ENCODE measurements around the gene ARID1B. TPM values are rescaled to one million over a fixed set of nuclear protein-coding genes. Genes with fewer than 3 reads are reported as not detected.

The ARID1B gene
- total RNA-seq, 1 donor = 55.0 TPM

DNA sequence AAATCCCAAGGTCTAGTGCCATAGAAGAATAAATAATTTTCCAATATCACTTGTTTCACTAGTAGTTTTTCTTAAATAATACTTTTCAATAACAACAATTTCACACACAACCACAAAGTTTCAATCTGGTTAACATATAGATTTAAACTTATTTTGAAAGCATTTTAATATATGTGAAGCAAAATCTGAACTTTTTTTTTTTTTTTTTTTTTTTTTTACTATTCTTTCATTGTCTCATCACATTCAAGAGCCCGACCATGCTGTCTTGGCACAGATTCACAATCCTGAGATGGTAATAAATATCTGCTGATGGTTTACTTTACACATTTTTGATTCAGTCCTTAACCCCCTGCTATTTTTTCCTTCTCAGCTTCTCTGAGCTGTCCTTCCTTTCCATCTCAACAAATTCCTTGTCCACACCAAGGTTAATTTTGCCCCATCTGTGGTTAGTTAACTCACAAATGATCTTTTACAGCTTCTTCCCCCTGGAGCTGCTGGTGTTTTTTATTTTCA is 283.3 kb downstream of the ARID1B start:
- TF ChIP-seq, protein P1, sequence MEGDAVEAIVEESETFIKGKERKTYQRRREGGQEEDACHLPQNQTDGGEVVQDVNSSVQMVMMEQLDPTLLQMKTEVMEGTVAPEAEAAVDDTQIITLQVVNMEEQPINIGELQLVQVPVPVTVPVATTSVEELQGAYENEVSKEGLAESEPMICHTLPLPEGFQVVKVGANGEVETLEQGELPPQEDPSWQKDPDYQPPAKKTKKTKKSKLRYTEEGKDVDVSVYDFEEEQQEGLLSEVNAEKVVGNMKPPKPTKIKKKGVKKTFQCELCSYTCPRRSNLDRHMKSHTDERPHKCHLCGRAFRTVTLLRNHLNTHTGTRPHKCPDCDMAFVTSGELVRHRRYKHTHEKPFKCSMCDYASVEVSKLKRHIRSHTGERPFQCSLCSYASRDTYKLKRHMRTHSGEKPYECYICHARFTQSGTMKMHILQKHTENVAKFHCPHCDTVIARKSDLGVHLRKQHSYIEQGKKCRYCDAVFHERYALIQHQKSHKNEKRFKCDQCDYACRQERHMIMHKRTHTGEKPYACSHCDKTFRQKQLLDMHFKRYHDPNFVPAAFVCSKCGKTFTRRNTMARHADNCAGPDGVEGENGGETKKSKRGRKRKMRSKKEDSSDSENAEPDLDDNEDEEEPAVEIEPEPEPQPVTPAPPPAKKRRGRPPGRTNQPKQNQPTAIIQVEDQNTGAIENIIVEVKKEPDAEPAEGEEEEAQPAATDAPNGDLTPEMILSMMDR (IDR thresholded peaks at IDR 0.05; ENCODE audit: extremely low read depth, low read depth, low read length) = no peak
- Histone ChIP-seq H3K9me3 (ENCODE audit: low read depth, low read length) (peaks cover 3% of the 10 kb centered on the region), H3K4me1 (ENCODE audit: insufficient read depth, low read length) (no peaks in the 10 kb centered on the region), H3K27me3 (ENCODE audit: insufficient read depth, low read length) (no peaks in the 10 kb centered on the region), H3K79me2 (ENCODE audit: insufficient read depth, low read length) (peaks cover 31% of the 10 kb centered on the region), H3K4me2 (ENCODE audit: insufficient read depth, low read length) (no peak overlapping the region), H4K20me1 (ENCODE audit: insufficient read depth, low read length) (no peaks in the 10 kb centered on the region), H2AFZ (ENCODE audit: low read length) (no peak overlapping the region), H3K27ac (ENCODE audit: low read depth, low read length) (no peak overlapping the region), H3K4me3 (ENCODE audit: insufficient read depth, low read length) (no peak overlapping the region), H3K36me3 (ENCODE audit: insufficient read depth, low read length) (no peaks in the 10 kb centered on the region)
- peak; percentile 26 for DNase-seq (ENCODE audit: insufficient read length, low spot score, missing footprints)

DNA sequence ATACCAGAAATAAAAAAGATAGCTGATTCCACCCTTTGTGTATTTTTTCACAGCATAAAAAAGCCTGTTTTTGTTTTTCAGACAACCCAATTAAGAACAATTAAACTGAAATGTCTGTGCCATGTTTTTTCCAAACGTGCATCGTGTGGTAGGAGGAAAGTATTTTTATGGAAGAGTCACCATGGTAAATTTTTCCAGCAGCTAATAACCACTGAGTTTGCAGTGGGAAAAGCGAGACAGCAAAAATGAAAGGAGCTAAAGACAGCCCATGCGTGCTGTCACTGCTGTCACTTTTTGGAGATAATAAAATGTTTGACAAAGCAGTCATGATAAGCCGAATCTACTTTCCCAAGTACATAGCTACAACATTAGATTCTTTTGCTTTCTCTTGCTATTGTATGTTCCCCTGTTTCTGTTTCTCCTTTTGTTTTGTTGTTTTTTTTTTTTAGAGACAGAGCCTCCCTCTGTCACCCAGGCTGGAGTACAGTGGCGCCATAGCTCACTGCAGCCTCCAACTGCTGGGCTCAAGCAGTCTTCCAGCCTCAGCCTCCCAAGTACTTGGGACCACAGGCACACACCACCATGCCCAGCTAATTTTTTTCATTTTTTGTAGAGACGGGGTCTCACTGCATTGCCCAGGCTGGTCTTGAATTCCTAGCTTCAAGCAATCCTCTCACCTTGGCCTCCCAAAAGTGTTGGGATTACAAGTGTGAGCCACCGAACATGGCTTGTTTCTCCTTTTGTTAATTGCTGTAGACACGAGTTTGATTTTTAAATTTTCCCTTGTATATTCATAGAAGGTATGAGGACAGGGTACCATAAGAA is 284.8 kb downstream of the ARID1B start:
- H3K9me3 ChIP-seq (ENCODE audit: low read depth, low read length) = no peaks in the 10 kb centered on the region

GRCh38 chr6:157063176-157063905 is 286.2 kb downstream of the ARID1B start:
- peaks cover 7% of the 10 kb centered on the region for H3K4me1 ChIP-seq (ENCODE audit: insufficient read depth, low read length)
- H3K9me3 ChIP-seq (ENCODE audit: low read depth, low read length) = no peaks in the 10 kb centered on the region
- H2AFZ ChIP-seq (ENCODE audit: low read length) = no peak overlapping the region
- no peaks in the 10 kb centered on the region for H3K36me3 ChIP-seq (ENCODE audit: insufficient read depth, low read length)
- no peak for DNase-seq (ENCODE audit: insufficient read length, low spot score, missing footprints)
- H3K79me2 ChIP-seq (ENCODE audit: insufficient read depth, low read length) = peaks cover 38% of the 10 kb centered on the region
- TF ChIP-seq, protein P1 (IDR thresholded peaks at IDR 0.05; ENCODE audit: extremely low read depth, low read depth, low read length) = no peak
- no peak overlapping the region for H3K27ac ChIP-seq (ENCODE audit: low read depth, low read length)
- H3K27me3 ChIP-seq (ENCODE audit: insufficient read depth, low read length) = no peaks in the 10 kb centered on the region
- H3K4me3 ChIP-seq (ENCODE audit: insufficient read depth, low read length) = no peak overlapping the region
- no peaks in the 10 kb centered on the region for H4K20me1 ChIP-seq (ENCODE audit: insufficient read depth, low read length)
- H3K4me2 ChIP-seq (ENCODE audit: insufficient read depth, low read length) = no peak overlapping the region

More for the DNA sequence above, 284.8 kb downstream of the ARID1B start:
- Histone ChIP-seq H2AFZ (ENCODE audit: low read length) (no peak overlapping the region), H3K36me3 (ENCODE audit: insufficient read depth, low read length) (no peaks in the 10 kb centered on the region), H3K4me3 (ENCODE audit: insufficient read depth, low read length) (no peak overlapping the region), H3K79me2 (ENCODE audit: insufficient read depth, low read length) (peaks cover 32% of the 10 kb centered on the region), H3K4me2 (ENCODE audit: insufficient read depth, low read length) (no peak overlapping the region), H3K4me1 (ENCODE audit: insufficient read depth, low read length) (peaks cover 3% of the 10 kb centered on the region), H3K27ac (ENCODE audit: low read depth, low read length) (no peak overlapping the region), H3K27me3 (ENCODE audit: insufficient read depth, low read length) (no peaks in the 10 kb centered on the region), H4K20me1 (ENCODE audit: insufficient read depth, low read length) (no peaks in the 10 kb centered on the region)
- DNase-seq (ENCODE audit: insufficient read length, low spot score, missing footprints) = no peak
- TF ChIP-seq, protein P1 (IDR thresholded peaks at IDR 0.05; ENCODE audit: extremely low read depth, low read depth, low read length) = no peak

DNA sequence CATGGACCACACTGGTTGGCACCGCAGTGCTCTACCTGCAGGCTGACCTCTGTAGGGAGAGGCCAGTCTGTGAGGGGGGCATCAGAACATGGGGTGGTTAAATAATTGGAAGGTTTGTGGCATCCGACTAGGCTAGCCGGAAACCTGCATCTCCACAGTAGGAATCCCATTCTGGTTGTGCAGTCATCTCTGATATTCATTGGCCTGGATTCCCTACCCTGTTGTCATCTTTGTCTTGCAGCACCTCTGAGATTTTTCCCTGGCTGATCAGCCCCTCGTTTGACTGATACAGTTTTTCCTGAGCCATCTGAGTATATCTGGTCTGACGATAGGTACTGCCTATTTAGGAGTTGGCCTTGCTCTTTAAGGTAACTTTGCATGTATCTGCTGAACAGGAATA is 286.7 kb downstream of the ARID1B start:
- Histone ChIP-seq H3K9me3 (ENCODE audit: low read depth, low read length) (no peaks in the 10 kb centered on the region), H3K4me3 (ENCODE audit: insufficient read depth, low read length) (no peak overlapping the region), H2AFZ (ENCODE audit: low read length) (no peak overlapping the region), H3K27ac (ENCODE audit: low read depth, low read length) (no peak overlapping the region), H3K4me1 (ENCODE audit: insufficient read depth, low read length) (peaks cover 7% of the 10 kb centered on the region), H3K36me3 (ENCODE audit: insufficient read depth, low read length) (no peaks in the 10 kb centered on the region), H3K27me3 (ENCODE audit: insufficient read depth, low read length) (no peaks in the 10 kb centered on the region), H4K20me1 (ENCODE audit: insufficient read depth, low read length) (no peaks in the 10 kb centered on the region), H3K79me2 (ENCODE audit: insufficient read depth, low read length) (peaks cover 36% of the 10 kb centered on the region), H3K4me2 (ENCODE audit: insufficient read depth, low read length) (no peak overlapping the region)
- TF ChIP-seq, protein P1 (IDR thresholded peaks at IDR 0.05; ENCODE audit: extremely low read depth, low read depth, low read length) = no peak
- DNase-seq (ENCODE audit: insufficient read length, low spot score, missing footprints) = no peak
